Stimulated activated CD4-positive, alpha-beta T cell treated with anti-CD3 and anti-CD28 coated beads, Interleukin-4, amount 100 ng/mL, for 1 hour (primary cell): Measurements from ENCODE around the gene ZNF600.
"Not testable (repeated sequence)": the region's sequence is repeated elsewhere in the genome, so short reads cannot be mapped to it uniquely, and the experiment has no call there.

Source experiments
- DNase-seq: peaks from one replicate; pipeline ENCODE4 v3.0.0-alpha.2; 2020

Gene ZNF600

GRCh38 chr19:52786464-52787354 is at the start of gene ZNF600:
ZNF600 (minus strand) TSS chr19:52786791; CDS start chr19:52778888, 7,903 bp downstream.
- DNase-seq: peak; percentile 75

- not testable (repeated sequence) for DNase-seq
Measured at GRCh38 chr19:52834289-52834688, 47.7 kb upstream of the ZNF600 start.

- DNase-seq: not testable (repeated sequence)
Measured at GRCh38 chr19:52833541-52833940, 47.0 kb upstream of the ZNF600 start.

- DNase-seq: not testable (repeated sequence)
Measured at GRCh38 chr19:52829866-52830265, 43.3 kb upstream of the ZNF600 start.

- no peak for DNase-seq
Measured at GRCh38 chr19:52825765-52826164, 39.2 kb upstream of the ZNF600 start.

- no peak for DNase-seq
Measured at GRCh38 chr19:52823676-52824075, 37.1 kb upstream of the ZNF600 start.

GRCh38 chr19:52821204-52821960 is 34.8 kb upstream of the ZNF600 start, which contains the start of gene ZNF28:
ZNF28 (minus strand) TSS chr19:52821633; CDS start chr19:52817958, 3,675 bp downstream.
- DNase-seq: peak; percentile 59

DNA sequence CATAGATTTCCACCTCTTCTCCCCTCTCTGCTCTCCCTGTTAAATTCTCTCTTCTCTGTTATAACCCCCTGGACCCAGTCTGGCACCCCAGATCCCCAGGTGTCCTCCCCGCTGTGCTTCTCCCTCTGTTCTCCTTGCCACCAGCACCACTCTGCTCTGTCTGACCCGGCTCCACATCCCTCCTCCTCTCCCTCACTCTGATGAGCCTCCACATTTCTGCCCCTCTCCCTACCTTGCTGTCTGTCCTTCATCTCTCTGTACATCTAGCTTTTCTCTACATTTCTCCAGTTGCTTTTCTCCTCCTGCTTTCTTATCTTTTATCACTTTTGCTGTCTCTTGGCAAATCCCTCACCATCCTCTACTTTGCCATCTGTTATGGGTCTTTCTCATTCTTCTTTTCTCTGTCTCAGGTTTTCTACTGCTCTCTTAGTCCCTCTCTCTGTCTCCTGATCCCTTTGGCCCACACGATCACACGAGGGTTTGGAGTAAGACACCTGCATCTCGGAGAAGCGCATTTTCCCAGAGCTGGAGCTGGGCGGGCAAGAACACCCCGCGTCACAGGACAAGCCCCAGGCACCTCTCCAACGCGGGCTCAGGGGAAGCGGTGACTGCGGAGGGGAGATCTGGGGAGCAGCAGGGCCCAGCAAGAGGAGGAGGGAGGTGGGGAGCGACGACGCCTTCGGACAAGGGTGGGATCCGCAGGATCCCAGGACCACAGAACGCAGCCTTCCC is 34.0 kb upstream of the ZNF600 start:
- DNase-seq: peak; percentile 24

- no peak for DNase-seq
Measured at GRCh38 chr19:52809801-52810200, 23.2 kb upstream of the ZNF600 start.

DNA sequence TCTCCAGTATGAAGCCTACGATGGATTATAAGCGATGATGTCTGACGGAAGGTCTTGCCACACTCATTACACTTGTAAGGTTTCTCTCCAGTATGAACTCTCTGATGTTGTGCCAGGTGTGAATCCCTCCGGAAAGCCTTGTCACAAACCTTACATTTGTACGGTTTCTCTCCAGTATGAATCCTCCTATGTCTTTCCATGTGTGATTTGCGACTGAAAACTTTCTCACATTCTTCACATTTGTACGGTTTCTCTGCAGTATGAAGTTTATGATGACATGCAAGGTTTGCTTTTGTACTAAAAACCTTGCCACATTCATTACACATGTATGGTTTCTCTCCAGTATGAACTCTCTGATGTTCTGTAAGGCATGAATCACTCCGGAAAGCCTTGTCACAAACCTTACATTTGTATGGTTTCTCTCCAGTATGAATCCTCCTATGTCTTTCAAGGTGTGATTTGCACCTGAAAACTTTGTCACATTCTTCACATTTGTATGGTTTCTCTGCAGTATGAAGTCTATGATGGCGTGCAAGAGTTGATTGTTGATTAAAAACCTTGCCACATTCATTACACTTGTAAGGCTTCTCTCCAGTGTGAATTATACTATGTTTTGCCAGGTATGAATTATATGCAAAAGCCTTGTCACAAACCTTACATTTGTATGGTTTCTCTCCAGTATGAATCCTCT is 13.5 kb upstream of the ZNF600 start:
- not testable (repeated sequence) for DNase-seq

DNA sequence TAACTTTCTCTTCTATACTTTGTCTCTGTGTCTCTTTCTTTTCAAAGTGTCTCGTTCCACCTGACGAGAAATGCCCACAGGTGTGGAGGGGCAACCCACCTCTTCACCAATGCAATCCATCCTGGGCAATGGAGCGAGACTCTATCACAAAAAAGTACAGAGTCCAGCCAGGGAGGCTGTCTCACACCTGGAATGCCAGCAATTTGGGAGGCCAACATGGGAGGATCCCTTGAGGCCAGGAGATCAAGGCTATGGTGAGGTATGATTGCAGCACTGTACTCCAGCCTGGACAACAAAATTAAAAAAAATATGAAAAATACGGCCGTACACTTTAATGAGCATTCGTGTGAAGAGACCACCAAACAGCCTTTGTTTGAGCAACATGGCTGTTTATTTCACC is 2.8 kb upstream of the ZNF600 start:
- no peak for DNase-seq

DNA sequence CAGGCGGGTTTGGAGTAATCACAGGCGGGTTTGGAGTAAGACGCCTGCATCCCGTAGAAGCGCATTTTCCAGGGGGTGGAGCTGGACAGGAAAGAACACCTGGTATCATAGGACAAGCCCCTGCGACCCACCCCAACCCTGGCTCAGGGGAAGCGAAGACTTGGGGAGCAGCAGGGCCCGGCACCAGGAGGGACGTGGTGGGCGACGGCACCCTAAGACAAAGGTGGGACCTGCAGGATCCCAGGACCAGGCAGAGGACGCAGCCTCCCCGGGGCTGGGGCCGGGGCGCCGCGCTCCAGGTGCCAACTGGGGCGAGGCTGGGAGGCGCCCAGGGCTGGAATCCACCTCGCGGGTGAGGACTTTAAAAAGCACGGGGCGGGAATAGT is 520 bp downstream of the ZNF600 start:
- DNase-seq: no peak

DNA sequence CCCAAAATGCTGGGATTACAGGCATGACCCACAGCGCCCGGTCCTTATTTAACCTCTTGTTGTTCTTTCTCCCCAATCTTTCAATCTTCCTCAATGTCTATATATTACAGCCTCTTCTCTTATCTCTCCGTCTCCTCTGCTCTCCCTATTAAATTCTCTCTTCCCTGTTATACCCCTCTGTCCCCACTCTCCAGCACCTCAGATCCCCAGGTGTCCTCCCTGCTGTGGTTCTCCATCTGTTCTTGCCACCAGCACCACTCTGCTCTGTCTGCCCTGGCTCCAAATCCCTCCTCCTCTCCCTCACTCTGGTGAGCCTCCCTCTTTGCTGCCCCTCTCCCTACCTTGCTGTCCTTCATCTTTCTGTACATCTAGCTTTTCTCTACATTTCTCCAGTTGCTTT is 1.1 kb downstream of the ZNF600 start:
- DNase-seq: no peak

DNA sequence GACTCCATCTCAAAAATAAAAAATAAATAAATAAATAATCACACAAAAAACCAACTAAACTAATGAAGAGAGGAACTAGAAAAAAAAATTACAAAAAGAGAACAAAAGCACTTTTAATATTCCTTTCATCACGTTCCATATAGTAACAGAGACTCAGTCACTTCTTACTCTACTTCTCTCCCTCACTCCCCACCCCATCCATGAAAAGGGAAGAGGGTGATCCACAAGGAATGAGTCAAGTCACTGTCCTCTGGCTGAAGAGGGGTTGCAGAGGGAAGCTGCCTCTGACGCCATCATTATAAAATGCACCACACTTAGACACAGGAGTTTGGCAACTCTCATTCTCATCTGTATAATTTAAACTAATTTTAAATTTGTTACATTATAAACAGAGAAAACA is 3.7 kb downstream of the ZNF600 start:
- not testable (repeated sequence) for DNase-seq

- DNase-seq: peak; percentile 19
Measured at GRCh38 chr19:52778811-52779210, 7.8 kb downstream of the ZNF600 start.

DNA sequence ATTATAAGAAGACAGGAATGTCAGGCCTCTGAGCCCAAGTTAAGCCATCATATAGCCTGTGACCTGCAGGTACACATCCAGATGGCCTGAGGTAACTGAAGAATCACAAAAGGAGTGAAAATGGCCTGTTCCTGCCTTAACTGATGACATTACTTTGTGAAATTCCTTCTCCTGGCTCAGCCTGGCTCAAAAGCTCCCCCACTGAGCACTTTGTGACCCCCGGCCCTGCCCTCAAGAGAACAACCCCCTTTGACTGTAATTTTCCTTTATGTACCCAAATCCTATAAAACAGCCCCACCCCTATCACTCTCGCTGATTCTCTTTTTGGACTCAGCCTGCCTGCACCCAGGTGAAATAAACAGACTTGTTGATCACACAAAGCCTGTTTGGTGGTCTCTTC is 30.1 kb downstream of the ZNF600 start:
- not testable (repeated sequence) for DNase-seq

GRCh38 chr19:52749780-52750179 is 36.8 kb downstream of the ZNF600 start:
- DNase-seq: no peak

DNA sequence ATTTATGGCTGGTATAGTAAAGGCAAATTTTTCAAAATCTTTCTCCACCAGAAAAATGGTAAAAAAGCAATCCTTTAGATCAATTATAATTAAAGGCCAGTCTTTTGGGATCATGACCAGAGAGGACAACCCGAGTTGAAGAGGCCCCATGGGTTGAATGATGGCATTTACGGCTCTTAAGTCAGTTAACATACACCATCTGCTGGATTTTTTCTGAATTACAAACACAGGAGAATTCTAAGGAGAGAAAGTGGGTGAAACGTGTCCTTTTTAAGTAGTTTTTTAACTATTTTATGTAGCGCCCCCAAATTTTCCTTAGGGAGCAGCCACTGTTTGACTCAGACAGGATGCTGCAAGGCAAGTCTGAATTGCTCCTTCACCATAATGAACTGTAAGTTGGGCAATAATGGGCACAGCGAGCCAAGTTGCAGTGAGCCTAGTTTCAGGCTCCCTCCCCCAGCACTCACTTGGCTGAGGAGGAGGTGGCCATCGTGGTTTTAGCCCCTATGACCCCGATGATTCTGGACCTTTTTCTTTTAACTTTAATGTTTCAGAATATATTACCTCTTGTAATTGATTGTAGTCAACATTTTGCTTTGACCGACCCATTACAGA is 38.1 kb downstream of the ZNF600 start:
- DNase-seq: no peak

GRCh38 chr19:52745919-52746318 is 40.7 kb downstream of the ZNF600 start:
- not testable (repeated sequence) for DNase-seq

DNA sequence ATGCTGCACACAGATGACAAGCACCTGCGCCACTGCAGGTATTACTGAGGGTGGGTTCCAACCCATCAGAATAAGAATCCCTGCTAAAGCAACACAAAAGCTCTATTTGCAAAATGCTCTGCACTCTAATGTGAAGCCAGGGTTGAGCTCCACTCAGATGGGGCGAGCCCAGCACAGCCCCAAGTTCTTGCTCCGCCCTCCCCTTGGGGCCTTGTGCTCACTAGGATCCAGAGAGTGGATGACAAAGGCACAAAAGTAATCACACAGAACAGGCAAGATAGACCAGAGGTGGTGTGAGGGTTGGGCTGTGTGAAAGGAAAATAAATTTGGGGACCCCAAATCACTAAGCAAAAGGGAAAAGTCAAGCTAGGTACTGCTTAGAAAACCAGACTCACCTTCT is 43.5 kb downstream of the ZNF600 start:
- DNase-seq: no peak

GRCh38 chr19:52742516-52742915 is 44.1 kb downstream of the ZNF600 start:
- DNase-seq: no peak

DNA sequence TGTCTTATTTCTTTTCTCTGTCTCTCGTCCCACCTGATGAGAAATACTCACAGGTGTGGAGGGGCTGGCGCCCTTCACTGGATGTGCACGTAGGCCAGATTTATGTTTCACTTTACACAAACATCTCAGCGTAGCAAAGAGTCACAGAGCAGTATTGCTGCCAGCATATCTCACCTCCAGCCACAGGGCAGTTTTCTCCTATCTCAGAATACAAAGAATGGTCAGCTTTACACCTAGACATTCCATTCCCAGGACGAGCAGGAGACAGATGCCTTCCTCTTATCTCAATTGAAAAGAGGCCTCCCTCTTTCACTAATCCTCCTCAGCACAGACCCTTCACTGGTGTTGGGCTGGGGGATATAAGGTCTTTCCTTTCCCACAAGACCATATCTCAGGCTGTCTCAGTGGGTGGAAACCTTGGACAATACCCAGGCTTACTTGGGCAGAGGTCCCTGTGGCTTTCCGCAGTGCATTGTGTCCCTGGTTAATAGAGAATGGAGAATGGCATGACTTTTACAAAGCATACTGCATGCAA is 44.6 kb downstream of the ZNF600 start:
- DNase-seq: no peak
